Panc1 (cell line): ENCODE results near the gene TRIM37. TPM values are rescaled to one million over a fixed set of nuclear protein-coding genes. Genes with fewer than 3 reads are reported as not detected.

Experiments used
- ATAC-seq: fragments of 200-7000 bp; cut with Tn5 transposase; 2 replicates; pipeline ENCODE4 v1.9.1; 2020; ENCODE audit warnings: mild to moderate bottlenecking, moderate library complexity
- BruUV-seq: library from RNA; stranded (reverse); fragments of 400-500 nt; replicated peaks from 2 replicates; lab custom pipeline; 2021; lab: Mats Ljungman, UMichigan
- CTCF ChIA-PET: fragments of 300-600 bp; sonication (Branson Sonifier 250); formaldehyde crosslinking; loops from one replicate; lab custom pipeline; 2022; ENCODE audit warnings: antibody characterized with exemption; lab: Charles Lee
- POLR2A ChIA-PET: fragments of 300-600 bp; sonication (Branson Sonifier 250); formaldehyde crosslinking; loops from one replicate; lab custom pipeline; 2022; ENCODE audit warnings: antibody characterized with exemption; lab: Charles Lee
- DNase-seq: peaks from one replicate; pipeline ENCODE4 v3.0.0-alpha.2; 2010; ENCODE audit warnings: low read depth, low spot score
- H3K27ac ChIP-seq: 2 replicates; pipeline ENCODE4 v1.5.1; 2011; ENCODE audit warnings: mild to moderate bottlenecking, low read length, inconsistent platforms
- H3K27me3 ChIP-seq: fragments of 200-500 bp; sonication (Bioruptor generic); 2 replicates; pipeline ENCODE4 v1.6.0; 2014; ENCODE audit warnings: low read length, inconsistent platforms; ENCODE audit not compliant: control insufficient read depth, insufficient read depth
- H3K36me3 ChIP-seq: fragments of 200-500 bp; sonication (Bioruptor generic); 2 replicates; pipeline ENCODE4 v1.5.1; 2014; ENCODE audit warnings: inconsistent platforms, mild to moderate bottlenecking, low read length, moderate library complexity; ENCODE audit not compliant: control insufficient read depth, insufficient read depth
- H3K4me1 ChIP-seq: 2 replicates; pipeline ENCODE4 v1.5.1; 2011; ENCODE audit warnings: inconsistent platforms, mild to moderate bottlenecking, low read length, moderate library complexity; ENCODE audit not compliant: control insufficient read depth, insufficient read depth
- H3K4me3 ChIP-seq, 2 experiments: 2 replicates each; pipeline ENCODE4 v1.5.1; 2011 to 2012; ENCODE audit warnings: low read depth in 2 of 2, low read length in 2 of 2, mild to moderate bottlenecking in 2 of 2, inconsistent platforms in 1 of 2, moderate library complexity in 1 of 2
- H3K9me3 ChIP-seq: fragments of 200-500 bp; sonication (Bioruptor generic); 2 replicates; pipeline ENCODE4 v1.5.1; 2014; ENCODE audit warnings: low read depth, mild to moderate bottlenecking, inconsistent platforms, low read length, moderate library complexity; ENCODE audit not compliant: control insufficient read depth, insufficient read depth
- POLR2AphosphoS5 ChIP-seq: IDR thresholded peaks from 2 replicates; pipeline ENCODE4 v1.6.1; 2012; ENCODE audit warnings: mild to moderate bottlenecking, low read depth, low read length, moderate library complexity
- SIN3A ChIP-seq: IDR thresholded peaks from 2 replicates; pipeline ENCODE4 v1.6.1; 2012; ENCODE audit warnings: low read depth, mild to moderate bottlenecking, low read length, moderate library complexity, borderline replicate concordance; ENCODE audit not compliant: insufficient read depth
- TCF7L2 ChIP-seq: IDR thresholded peaks from 2 replicates; pipeline ENCODE4 v1.6.1; 2011; ENCODE audit warnings: mild to moderate bottlenecking, low read depth, low read length, inconsistent platforms
- in situ Hi-C: cut with HindIII; loops from 2 replicates; pipeline ENCODE4 v1.10.0; 2016; ENCODE audit warnings: low sequenced_read_pairs, low pct_unique_long_range_greater_than_20kb
- intact Hi-C: fragments of 100-400 bp; cut with micrococcal nuclease; formaldehyde crosslinking; loops from one replicate; pipeline ENCODE4 v1.10.0; 2022; ENCODE audit not compliant: unreplicated experiment
- total RNA-seq: library from RNA; stranded (reverse); gene quantifications from one replicate; pipeline ENCODE4 v1.2.1, GENCODE V29; 2021; ENCODE audit not compliant: unreplicated experiment
- TF ChIP-seq, protein P1 (sequence below): fragments of 450-650 bp; IDR thresholded peaks from 2 replicates; pipeline ENCODE4 v1.5.1; 2017; ENCODE audit warnings: mild to moderate bottlenecking
- TF ChIP-seq, protein P2 (sequence below), 2 experiments: IDR thresholded peaks; 2 replicates each; pipeline ENCODE4 v1.6.1; 2011 to 2012; ENCODE audit warnings: low read depth in 2 of 2, control low read depth in 1 of 2, low read length in 1 of 2, mild to moderate bottlenecking in 1 of 2, moderate library complexity in 1 of 2; ENCODE audit not compliant: insufficient read depth in 1 of 2

The TRIM37 gene
- total RNA-seq, 1 experiment from 2014 or later = 43.3 TPM

DNA sequence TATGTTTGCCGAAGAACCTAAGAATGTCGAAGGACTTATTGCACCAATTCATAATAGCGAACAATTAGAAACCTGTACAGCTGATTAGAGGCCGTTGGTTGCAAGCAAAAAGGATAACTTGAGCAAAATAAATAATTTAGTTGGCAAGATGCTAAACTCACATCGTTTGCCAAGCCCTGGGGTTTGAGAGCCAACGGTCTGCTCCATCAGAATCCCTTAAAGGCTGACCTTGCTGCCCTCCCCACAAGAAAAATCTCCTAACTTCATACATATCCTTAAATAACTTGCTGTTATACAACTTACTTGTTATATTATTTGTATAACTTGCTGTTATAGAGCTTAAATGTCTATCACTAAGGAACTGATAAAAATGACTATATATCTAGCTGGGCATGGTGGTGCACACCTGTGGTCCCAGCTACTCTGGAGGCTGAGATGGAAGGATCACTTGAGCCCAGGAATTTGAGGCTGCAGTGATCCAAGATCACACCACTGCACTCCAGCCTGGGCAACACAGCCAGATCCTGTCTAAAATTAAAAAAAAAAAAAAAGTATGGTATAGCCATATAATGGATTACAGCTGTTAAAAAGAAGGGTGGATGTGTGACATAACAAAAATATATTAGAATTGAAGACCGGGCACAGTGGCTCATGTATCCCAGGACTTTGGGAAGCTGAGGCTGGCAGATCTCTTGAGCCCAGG lies 1.9 kb upstream of the TRIM37 start:
- BruUV-seq = no TSS peak
- H3K4me1 ChIP-seq = peaks cover 7% of the 10 kb centered on the region
- H3K4me3 ChIP-seq = no peak overlapping the region; a peak in 1 of 4 replicates
- intact Hi-C loops = no loop called here
- ChIA-PET CTCF (no interaction called here), POLR2A (no interaction called here)
- H3K27ac ChIP-seq = 0 out of 2 replicates have a peak overlapping the region, but pooled peaks have one; percentile 34
- H3K36me3 ChIP-seq = no peaks in the 10 kb centered on the region; the same call in none of the 2 replicates
- in situ Hi-C loops = no loop called here
- no peak for TF ChIP-seq POLR2AphosphoS5
- TF ChIP-seq SIN3A = no peak
- TF ChIP-seq, protein P1, sequence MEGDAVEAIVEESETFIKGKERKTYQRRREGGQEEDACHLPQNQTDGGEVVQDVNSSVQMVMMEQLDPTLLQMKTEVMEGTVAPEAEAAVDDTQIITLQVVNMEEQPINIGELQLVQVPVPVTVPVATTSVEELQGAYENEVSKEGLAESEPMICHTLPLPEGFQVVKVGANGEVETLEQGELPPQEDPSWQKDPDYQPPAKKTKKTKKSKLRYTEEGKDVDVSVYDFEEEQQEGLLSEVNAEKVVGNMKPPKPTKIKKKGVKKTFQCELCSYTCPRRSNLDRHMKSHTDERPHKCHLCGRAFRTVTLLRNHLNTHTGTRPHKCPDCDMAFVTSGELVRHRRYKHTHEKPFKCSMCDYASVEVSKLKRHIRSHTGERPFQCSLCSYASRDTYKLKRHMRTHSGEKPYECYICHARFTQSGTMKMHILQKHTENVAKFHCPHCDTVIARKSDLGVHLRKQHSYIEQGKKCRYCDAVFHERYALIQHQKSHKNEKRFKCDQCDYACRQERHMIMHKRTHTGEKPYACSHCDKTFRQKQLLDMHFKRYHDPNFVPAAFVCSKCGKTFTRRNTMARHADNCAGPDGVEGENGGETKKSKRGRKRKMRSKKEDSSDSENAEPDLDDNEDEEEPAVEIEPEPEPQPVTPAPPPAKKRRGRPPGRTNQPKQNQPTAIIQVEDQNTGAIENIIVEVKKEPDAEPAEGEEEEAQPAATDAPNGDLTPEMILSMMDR = no peak
- TF ChIP-seq TCF7L2 = no peak
- TF ChIP-seq, protein P2, sequence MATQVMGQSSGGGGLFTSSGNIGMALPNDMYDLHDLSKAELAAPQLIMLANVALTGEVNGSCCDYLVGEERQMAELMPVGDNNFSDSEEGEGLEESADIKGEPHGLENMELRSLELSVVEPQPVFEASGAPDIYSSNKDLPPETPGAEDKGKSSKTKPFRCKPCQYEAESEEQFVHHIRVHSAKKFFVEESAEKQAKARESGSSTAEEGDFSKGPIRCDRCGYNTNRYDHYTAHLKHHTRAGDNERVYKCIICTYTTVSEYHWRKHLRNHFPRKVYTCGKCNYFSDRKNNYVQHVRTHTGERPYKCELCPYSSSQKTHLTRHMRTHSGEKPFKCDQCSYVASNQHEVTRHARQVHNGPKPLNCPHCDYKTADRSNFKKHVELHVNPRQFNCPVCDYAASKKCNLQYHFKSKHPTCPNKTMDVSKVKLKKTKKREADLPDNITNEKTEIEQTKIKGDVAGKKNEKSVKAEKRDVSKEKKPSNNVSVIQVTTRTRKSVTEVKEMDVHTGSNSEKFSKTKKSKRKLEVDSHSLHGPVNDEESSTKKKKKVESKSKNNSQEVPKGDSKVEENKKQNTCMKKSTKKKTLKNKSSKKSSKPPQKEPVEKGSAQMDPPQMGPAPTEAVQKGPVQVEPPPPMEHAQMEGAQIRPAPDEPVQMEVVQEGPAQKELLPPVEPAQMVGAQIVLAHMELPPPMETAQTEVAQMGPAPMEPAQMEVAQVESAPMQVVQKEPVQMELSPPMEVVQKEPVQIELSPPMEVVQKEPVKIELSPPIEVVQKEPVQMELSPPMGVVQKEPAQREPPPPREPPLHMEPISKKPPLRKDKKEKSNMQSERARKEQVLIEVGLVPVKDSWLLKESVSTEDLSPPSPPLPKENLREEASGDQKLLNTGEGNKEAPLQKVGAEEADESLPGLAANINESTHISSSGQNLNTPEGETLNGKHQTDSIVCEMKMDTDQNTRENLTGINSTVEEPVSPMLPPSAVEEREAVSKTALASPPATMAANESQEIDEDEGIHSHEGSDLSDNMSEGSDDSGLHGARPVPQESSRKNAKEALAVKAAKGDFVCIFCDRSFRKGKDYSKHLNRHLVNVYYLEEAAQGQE (IDR thresholded peaks at IDR 0.05; ENCODE audit: insufficient read depth in 1 of 2, low read depth in 2 of 2, low read length in 1 of 2) = no peak
- ATAC-seq (no peak), DNase-seq (no peak)
- no peaks in the 10 kb centered on the region for H3K9me3 ChIP-seq
- H3K27me3 ChIP-seq = no peaks in the 10 kb centered on the region

- ATAC-seq = peak; percentile 31; the same call in 1 of the 2 replicates
- in situ Hi-C loops (no loop called here), intact Hi-C loops (no loop called here)
- TF ChIP-seq, protein P1 = no peak
- TF ChIP-seq POLR2AphosphoS5 = 0 out of 2 replicates have a peak, but pooled peaks have one; percentile 10
- ChIA-PET CTCF (no interaction called here), POLR2A (interaction anchor here (0.5 to 2.0 kb wide), 3 partner anchors 47 to 334 kb away, joined by 6 to 9 read pairs (median 8); partner anchors contain the start of gene SKA2)
- H3K27me3 ChIP-seq = no peaks in the 10 kb centered on the region
- peak overlapping the region; percentile 89 to 96 for H3K4me3 ChIP-seq
- DNase-seq = no peak
- TSS peak; percentile 92 for BruUV-seq
- peak overlapping the region; percentile 91 for H3K27ac ChIP-seq
- peaks cover 7% of the 10 kb centered on the region for H3K4me1 ChIP-seq
- no peaks in the 10 kb centered on the region; the same call in none of the 2 replicates for H3K36me3 ChIP-seq
- H3K9me3 ChIP-seq = no peaks in the 10 kb centered on the region
These were observed 608 bp upstream of the TRIM37 start for GRCh38 chr17:59107306-59107670.
